Stimulated activated CD4-positive, alpha-beta T cell treated with anti-CD3 and anti-CD28 coated beads, Interleukin-1b, Interleukin-23, amount 100 ng/mL, for 4 hours (primary cell): ENCODE measurements around the gene CCZ1.
A peak's percentile ranks its signal among the peaks of the same experiment; 100 is the strongest.
"Not testable (repeated sequence)": the region's sequence is repeated elsewhere in the genome, so short reads cannot be mapped to it uniquely, and the experiment has no call there.

ENCODE experiments used
- DNase-seq, 2 donors: peaks; one replicate each; pipeline ENCODE4 v3.0.0-alpha.2; 2020; ENCODE audit warnings: low read depth in 2 of 2

Gene CCZ1

DNA sequence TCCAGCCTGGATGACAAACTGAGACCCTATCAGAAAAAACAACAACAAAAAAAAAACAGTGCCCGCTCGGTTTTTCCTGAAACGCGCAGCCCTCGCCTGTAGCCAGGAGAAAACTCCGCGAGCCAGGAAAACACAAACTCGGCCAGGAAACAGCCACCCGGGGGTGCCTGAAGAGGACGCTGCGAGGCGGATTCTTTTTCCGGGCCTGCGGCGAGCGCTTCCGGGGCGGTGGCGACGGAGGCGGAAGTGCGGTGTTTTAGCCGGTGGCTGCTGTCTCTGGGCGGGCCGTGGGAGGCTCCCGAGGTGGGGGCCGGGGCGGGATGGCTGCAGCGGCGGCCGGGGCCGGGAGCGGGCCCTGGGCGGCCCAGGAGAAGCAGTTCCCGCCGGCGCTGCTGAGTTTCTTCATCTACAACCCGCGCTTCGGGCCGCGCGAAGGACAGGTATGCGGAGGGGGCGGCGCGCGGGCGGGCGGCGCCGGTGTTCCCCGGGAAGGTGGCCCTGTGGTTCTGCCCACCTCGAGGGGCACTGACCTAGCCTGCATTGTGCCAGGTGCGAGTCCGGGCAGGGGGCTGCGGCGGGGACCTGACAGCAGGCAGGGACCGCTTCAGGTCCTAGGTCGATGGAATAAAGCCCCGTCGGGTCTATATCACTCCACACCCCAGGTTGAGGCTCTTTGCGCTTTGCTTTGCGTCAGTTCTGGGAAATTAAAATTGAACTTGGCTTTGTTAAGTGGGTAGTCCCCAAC lies at the start of gene CCZ1:
CCZ1 (plus strand) TSS at position 254 of the 745 bp plus-strand sequence; CDS start at position 321, 67 bp downstream.
- DNase-seq: peak; percentile 49 to 66

DNA sequence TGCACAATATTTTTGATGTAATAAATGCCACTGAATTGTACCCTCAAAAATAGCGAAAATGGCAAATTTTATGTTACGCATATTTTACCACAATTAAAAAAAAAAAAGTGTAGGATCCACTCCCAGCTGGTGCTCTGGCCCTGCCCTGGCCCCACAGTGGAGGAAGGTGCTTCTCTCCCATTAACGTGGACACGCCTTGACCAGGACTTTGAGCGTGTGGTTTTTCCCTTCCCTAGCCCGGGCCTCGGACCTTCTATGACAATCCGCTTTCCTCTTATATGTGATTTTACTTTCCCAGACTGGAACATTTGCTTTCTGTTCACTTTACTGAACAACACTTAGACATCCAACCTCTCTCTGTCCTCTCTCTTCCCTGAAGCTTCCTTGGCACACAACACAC lies 47.6 kb upstream of the CCZ1 start:
- no peak for DNase-seq

DNA sequence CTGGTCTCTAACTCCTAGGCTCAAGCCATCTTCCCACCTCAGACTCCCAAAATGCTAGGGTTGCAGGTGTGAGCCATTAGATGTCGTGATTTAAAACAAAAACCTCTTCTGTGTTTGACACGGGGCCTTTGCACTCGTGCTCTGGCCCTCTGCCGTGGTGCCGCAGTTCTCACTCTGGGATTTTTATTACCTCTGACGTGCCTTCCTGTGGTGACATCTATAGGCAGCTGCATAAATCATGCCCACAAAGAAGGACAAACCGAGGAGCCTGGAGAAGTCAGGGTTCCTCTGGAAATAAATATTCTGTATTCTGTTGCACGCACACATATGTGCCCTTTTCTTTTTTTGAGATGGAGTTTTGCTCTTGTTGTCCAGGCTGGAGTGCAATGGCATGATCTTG lies 43.8 kb upstream of the CCZ1 start:
- DNase-seq: no peak

DNA sequence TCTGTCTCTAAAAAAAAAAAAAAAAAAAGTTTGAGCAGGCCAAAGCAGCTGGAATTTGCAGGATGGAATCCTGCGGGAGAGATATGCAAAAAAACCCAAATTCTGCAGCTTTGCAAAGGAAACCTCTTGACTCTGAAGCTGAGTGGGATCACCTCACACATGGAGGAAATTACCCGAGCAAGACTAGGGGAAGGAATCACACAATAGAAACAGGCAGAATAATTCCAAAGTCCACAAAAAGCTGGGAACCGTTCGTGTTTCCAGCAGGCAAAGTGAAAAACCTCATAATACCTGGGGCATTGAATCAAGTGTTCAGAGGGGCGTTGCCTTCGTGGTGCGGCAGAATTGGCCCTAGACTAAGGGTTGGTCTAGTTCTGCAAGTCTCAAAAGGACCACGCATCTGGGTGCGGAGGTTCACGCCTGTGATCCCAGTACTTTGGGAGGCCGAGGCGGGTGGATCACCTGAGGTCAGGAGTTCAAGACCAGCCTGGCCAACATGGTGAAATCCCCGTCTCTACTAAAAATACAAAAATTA lies 41.4 kb upstream of the CCZ1 start:
- not testable (repeated sequence) for DNase-seq

DNA sequence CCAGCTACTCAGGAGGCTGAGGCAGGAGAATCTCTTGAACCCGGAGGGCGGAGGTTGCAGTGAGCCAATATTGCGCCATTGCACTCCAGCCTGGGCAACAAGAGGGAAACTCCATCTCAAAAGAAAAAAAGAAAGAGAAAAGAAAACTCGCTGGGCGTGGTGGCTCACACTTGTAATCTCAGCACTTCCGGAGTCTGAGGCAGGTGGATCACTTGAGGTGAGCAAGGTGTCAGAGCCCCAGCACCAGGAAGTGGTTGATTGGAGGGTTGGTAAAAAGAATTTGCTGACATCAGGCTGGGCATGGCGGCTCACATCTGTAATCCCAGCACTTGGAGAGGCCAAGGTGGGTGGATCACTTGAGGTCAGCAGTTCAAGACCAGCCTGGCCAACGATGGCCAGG lies 40.0 kb upstream of the CCZ1 start:
- peak in 1 of 2 donors; percentile 12 for DNase-seq

DNA sequence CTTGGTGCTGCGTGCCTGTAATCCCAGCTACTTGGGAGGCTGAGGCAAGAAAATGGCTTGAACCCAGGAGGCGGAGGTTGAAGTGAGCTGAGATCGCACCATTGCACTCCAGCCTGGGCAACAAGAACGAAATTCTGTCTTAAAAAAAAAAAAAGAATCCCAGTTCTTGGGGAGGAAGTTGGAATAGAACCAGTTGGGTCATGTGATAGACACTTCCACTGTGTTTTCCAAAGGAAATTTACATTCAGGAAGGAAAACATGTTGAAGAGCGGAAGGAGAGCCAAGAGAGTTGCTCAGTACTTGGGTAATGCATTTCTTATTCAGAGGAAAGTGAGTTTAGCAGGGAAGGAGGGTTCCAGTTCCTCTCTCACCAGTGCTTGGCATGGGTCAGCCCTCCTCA lies 37.3 kb upstream of the CCZ1 start:
- DNase-seq: not testable (repeated sequence)

DNA sequence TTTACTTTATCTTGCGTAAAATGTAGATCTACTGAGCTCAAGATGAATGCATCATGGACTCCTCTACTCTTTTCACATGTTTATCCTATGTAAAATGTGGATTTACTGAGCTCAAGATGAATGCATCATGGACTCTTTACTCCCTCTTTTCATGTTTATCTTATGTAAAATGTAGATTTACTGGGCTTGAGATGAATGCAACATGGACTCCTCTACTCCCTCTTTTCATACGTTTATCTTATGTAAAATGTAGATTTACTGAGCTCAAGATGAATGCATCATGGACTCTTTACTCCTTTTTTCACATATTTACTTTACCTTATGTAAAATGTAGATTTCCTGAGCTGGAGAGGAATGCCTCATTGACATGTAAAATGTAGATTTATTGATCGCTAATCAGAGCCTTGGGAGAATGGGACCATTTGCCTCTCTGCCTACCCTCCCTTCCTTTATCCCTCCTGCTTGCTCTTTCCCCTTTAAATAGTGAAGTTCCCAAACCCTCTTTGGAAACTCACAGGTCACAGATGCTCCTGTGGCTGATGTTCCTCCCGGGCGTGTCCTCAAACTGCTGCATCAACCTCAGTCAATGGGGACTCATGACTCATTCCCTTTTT lies 35.7 kb upstream of the CCZ1 start:
- not testable (repeated sequence) for DNase-seq

DNA sequence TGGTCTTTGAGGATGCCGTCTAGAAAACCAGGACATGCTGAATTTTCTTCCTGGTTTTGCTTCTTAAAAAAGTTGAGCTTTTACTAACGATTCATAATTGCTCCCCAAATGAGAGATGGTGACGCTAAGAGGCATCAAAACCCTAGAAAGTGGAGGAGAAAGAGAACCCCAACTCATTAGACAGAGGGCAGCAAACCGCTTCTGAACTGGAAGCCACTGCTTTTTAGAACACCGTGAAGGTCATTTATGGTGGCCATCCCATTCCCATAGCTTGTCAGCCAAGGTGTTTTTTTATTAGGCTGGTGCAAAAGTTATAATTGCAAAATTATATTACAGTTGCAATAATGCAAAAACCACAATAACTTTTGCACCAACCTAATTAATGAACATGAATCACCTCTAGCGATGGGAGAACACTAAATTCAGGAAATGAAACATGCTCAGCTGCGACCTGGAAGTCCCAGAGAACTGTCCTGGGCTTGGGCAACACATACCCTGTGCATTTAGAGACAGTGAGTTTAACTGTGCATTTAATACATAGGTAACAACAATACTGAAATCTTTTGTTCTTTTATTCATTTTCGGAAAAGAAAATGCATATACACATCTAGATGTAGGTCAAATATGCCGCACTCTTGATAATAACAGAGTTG lies 33.1 kb upstream of the CCZ1 start:
- not testable (repeated sequence) for DNase-seq

DNA sequence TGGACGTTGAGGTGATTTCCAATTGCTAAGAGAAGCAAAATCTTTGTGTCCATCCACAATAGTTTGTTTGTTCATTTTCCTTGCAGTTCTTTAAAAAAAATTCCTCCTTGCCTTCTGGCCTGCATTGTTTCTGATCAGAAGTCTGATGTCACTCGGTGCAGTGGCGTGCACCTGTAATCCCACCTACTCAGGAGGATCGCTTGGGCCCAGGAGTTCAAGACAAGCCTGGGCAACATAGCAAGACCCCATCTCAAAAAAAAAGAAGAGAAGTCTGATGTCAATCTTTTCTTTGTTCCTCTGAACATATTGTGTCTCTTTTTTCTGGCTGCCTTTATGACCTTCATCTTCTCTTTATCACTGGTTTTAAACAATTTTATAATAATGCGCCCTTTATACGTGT lies 31.5 kb upstream of the CCZ1 start:
- DNase-seq: no peak

DNA sequence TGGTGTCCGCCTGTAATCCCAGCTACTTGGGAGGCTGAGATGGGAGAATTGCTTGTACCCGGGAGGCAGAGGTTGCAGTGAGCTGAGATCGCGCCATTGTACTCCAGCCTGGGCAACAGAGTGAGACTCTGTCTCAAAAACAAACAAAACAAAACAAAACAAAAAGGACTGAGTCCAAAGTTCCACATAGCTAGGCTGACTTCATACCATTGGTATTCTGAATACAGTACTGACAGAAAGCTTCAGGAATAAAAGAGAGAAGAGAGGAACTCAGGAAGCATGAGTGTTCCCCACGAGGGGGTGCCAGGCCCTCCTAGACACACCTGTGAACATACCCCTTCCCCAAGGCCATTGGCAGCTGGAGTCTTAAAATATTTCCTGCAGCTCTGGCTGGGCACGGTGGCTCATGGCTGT lies 29.6 kb upstream of the CCZ1 start:
- not testable (repeated sequence) for DNase-seq

DNA sequence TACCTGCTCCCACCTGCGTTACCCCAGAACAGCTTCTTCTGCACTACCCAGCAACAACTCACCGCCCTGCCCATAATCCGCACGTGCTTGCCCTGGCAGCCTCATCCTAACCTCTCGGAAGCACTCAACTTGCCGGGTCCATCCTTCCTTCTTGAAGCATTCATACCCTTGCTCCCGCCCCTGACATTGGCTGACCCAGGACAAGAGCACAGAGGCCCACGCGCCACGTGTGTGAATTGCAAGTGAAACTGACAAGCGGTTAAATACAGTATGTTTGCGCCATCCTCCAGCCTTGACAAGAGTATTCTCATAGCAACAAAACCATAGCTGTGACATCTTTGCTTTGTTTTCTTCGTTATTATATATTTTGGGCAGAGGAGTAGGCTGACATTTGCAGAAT lies 28.8 kb upstream of the CCZ1 start:
- DNase-seq: no peak

DNA sequence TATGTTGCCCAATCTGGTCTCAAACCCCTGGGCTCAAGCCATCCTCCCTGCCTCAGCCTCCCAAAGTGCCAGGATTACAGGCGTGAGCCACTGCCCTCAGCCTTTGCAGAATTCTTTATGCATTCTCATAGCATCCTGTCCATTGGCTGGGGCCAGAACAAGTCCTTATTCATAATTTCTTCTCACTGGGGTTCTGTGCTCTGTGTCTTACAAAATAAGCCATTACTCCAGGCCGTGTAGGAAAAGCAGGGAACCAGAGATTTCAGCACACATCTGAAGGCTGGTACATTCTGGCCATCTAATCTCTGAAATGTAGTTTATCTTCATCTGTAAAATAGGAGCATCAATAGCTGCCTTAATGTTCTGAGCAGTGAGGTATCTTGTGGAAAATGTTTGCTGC lies 28.2 kb upstream of the CCZ1 start:
- DNase-seq: no peak

DNA sequence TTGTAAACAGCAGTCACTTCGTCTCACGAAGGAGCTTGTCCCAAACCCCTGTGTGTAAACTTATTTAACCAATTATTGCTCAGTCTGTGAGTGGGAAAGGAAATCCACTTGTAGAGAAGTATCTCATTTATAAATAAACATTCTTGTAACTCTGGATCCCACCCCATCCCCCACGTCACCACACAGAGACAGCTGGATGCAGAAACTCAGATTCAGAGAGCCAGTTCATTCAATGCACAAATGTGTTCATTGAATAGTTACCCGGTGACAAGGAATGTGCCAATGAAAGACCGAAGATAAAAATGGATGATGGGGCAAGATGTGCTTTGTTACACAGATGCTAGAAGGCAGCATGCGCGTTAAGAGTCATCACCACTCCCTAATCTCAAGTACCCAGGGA lies 26.2 kb upstream of the CCZ1 start:
- DNase-seq: no peak

DNA sequence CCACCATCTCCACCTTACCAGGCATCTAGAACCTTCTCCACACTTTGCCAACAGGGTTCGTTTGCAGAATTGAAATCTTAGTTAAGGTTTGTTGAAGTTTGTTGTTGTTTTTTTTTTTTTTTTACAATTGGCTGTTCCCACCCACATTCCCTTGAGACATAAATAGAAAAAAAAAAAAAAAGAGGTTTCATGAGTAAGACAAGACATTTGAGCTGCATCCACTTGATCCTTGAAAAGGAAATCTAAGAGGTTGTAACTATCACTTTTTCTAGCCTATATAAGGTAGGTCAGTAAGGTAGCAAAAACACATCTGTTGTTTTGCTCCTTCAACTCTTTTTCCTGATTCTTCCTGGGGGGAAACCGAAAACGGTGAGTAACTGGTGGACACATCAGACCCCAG lies 18.9 kb upstream of the CCZ1 start:
- not testable (repeated sequence) for DNase-seq

DNA sequence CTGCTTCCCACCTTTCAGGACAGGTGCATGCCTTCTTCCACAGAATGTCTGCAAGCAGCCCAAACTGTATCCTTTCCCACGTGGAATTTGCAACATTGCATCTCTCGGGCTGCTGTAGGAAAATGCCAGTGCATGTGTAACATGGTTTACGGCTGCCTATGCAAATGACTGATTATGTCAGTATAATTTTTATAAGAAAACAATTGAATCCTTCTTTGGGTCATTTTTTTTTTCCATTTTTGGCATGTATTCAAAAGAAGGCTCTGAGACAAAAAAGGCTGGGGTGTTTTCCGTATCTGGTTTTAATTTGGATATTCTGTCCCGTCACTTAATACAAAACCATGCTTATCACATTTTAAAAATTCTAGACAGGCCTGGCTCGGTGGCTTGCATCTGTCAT lies 18.4 kb upstream of the CCZ1 start:
- DNase-seq: not testable (repeated sequence)

DNA sequence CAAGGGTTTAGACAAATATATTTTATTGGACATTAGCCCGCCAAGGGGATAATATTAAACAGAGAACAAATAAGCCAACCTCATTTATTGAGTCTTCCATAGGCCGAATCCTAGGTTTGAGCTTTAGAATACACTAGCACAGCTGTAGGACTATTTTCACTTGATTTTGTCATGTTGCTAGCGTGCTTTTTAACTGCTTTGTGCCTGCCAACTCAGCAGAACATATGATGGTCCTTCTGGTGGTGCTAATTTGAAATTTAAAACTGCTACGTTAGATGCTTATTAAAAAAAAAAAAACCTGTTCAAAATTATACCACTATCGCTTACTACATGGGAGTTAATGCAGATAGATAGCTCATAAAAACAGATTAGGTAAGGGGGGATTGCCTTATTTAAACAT lies 14.1 kb upstream of the CCZ1 start:
- not testable (repeated sequence) for DNase-seq

DNA sequence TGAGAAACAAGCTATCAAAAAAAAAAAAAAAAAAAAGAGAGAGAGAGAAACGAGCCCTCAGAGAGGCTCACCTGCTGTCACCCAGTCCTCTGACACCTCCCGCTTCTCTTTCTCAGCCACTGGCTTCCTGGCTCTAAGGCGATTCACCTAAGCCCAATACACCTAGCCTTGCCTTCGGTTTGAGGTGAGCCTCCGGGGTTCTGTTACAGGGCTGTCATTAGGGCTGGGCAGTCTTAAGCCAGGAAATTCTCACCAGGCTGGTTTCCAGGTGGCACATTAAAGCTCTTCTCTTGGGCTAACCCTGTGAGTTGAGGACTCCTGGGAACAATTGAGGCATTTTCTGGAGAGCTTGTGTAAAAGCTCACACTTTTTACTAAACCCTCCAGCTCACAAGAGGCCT lies 10.5 kb upstream of the CCZ1 start:
- DNase-seq: not testable (repeated sequence)

DNA sequence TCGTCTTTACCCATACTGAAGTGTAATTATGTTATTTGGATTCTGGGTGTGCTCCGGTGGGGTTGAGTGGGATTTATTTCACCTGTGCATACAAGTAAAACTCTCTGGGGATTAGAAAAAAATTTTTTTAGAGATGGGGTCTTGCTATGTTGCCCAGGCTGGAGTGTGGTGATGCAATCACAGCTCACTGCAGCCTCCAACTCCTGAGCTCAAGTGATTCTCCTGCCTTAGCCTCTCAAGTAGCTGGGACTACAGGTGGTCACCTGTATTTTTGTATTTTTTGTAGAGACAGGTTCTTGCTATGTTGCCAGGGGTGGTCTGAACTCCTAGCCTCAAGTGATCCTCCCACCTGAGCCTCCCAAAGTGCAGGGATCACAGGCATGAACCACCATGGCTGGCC lies 8.3 kb upstream of the CCZ1 start:
- not testable (repeated sequence) for DNase-seq

DNA sequence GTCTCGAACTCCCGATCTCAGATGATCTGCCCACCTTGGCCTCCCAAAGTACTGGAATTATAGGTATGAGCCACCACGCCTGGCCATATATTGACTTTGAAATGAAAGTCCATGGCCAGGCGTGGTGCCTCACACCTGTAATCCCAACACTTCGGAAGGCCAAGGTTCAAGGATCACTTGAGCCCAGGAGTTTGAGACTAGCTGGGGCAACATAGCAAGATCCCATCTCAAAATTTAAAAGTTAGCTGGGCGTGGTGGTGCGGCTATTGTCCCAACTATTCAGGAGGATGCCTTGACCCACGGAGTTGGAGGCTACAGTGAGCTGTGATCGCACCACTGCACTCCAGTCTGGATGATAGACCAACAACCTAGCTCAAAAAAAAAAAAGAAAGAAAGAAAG lies 6.0 kb upstream of the CCZ1 start:
- DNase-seq: no peak

DNA sequence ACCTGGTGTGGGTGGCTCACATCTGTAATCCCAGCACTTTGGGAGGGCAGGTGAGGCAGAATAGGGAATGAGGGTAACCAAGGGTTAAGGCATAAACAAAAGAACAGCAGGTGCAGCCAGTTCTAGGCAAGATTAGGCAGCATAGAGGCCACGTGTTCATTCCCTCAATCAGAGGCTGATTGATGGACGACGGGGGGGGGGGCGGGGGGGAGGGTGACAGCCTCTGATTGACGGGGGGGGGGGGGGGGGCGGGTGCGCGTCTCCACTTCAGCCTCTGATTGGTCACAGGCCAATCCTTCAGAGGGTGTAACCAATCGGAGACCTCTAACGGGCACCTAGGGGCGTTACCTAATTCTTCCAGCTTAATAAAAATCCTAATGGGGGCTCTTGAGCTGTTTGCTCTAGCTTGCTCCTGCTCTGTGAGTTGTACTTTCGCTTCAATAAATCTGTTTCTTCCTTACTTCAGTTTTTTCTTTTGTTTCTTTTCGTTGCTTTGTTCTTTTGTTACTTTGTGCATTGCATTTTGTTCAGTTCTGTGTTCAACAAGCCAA lies 1.1 kb upstream of the CCZ1 start:
- not testable (repeated sequence) for DNase-seq

DNA sequence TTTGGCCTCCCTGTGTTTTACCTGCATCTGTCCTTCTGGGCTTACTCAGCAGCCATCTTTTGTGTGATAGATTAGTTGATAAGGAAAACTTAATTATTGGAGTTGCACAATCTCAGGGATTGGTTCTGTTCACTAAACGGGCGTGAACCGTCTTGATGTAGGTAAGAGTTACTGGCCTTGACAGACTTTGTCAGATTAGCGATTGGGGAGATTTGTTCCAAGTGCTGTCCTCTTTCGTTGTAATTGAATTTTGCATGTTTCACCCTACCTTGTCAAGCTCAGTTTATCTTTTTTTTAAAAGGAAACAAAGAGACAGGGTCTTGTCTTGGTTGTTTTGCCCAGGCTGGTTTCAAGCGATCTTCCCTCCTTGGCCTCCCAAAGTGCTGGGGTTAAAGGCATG lies 4.5 kb downstream of the CCZ1 start:
- DNase-seq: not testable (repeated sequence)

DNA sequence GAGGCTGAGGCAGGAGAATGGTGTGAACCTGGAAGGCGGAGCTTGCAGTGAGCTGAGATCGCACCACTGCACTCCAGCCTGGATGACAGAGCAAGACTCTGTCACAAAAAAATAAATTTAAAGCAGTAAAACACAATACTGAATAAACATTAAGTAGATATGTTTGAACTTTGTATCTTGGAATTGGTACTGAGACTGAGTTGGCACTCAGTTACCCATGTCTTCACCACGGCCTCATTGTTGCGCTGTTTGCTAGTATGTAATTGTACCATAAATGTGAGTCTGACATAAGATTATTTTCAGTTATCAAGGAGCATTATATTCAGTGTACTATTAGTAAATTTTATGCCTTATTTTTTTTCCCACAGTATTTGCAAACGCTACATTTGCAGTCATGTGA lies 6.2 kb downstream of the CCZ1 start:
- DNase-seq: not testable (repeated sequence)
